Hepatic stellate cell (primary cell): Measurements from ENCODE around the gene AKR1D1.

Source experiments
- DNase-seq: peaks from one replicate; pipeline ENCODE4 v3.0.0; 2011; ENCODE audit warnings: low spot score

AKR1D1 gene

DNA sequence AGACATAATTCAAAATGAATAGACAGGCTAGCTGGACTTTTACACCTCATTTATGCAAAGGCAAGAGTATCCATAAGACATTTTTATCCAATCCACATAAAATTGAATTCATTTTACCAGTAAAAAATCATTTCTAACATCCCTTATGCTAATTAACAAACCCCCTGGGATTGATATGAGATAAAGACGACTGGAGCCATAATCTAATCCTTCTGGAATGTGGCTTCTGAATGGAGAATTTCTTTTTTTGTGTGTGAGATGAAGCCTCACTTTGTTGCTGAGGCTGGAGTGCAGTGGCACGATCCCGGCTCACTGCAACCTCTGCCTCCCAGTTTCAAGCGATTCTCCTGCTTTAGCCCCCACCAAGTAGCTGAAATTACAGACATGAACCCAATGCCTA is 90.4 kb downstream of the AKR1D1 start:
- no peak for DNase-seq

DNA sequence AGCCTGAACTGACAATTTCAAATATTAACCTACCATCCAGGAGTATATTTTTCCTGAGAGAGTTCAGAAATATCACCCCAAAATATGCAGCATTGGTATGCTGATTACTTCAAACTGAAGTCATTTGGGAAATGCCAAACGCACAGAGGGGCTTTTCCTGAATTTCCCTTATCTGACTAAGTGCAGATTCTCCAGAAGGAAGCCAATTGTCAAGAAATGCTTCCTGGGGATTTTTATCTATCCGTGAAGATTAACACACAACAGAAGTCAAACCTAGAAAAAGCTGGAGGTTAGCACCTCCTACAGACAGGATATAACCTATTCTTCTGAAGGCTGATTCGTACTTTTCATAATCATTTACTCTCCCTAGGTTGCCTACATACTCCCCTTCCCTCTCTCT is 91.0 kb downstream of the AKR1D1 start:
- no peak for DNase-seq

DNA sequence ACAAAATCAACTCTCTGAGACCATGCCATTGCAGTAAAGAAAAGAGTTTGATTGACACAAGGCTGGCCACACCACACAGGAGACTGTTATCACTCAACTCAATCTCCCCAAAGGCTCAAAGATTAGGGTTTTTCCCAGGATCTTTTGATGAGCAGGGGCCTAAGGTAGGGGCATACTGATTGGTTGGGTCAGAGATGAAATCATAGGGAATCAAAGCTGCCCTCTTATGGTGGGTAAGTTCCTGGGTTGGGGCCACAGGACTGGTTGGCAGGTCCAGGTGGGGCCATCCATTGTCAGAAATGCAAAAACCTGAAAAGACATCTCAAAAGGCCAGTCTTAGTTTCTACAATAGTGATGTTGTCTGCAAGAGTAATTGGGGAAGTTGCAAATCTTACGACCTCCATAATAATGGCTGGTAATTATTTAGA is 91.6 kb downstream of the AKR1D1 start:
- DNase-seq: no peak
